Tibial nerve (tissue), 3 donors: ENCODE data around the gene ACAD9.

Source experiments
- POLR2A ChIP-seq, 2 donors: fragments of 450-650 bp; IDR thresholded peaks; one replicate each; pipeline ENCODE4 v1.6.1; 2017; ENCODE audit warnings: antibody characterized with exemption in 2 of 2, mild to moderate bottlenecking in 2 of 2, moderate library complexity in 2 of 2
- TF ChIP-seq, protein P1 (sequence below), 5 experiments: fragments of 200-600 bp in 3 of 5; fragments of 450-650 bp in 2 of 5; sonication (generic) in 3 of 5; IDR thresholded peaks; one replicate each; pipeline ENCODE4 v1.5.1; 2016 to 2019; ENCODE audit warnings: antibody characterized with exemption in 5 of 5, mild to moderate bottlenecking in 3 of 5, moderate library complexity in 2 of 5

- TF ChIP-seq, protein P1, sequence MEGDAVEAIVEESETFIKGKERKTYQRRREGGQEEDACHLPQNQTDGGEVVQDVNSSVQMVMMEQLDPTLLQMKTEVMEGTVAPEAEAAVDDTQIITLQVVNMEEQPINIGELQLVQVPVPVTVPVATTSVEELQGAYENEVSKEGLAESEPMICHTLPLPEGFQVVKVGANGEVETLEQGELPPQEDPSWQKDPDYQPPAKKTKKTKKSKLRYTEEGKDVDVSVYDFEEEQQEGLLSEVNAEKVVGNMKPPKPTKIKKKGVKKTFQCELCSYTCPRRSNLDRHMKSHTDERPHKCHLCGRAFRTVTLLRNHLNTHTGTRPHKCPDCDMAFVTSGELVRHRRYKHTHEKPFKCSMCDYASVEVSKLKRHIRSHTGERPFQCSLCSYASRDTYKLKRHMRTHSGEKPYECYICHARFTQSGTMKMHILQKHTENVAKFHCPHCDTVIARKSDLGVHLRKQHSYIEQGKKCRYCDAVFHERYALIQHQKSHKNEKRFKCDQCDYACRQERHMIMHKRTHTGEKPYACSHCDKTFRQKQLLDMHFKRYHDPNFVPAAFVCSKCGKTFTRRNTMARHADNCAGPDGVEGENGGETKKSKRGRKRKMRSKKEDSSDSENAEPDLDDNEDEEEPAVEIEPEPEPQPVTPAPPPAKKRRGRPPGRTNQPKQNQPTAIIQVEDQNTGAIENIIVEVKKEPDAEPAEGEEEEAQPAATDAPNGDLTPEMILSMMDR (IDR thresholded peaks at IDR 0.05), result no peak
- no peak for TF ChIP-seq POLR2A (IDR thresholded peaks at IDR 0.05)
These were observed 23.9 kb upstream of the ACAD9 start for GRCh38 chr3:128855569-128855968.
